RPMI7951 (cell line): Measurements from ENCODE around the gene MTG1. TPM values are rescaled to one million over a fixed set of nuclear protein-coding genes. Genes with fewer than 3 reads are reported as not detected.
A peak's percentile ranks its signal among the peaks of the same experiment; 100 is the strongest.
"Not testable (repeated sequence)": the region's sequence is repeated elsewhere in the genome, so short reads cannot be mapped to it uniquely, and the experiment has no call there.

ENCODE experiments used
- DNase-seq: peaks from one replicate; pipeline ENCODE4 v3.0.0-alpha.2; 2012; ENCODE audit warnings: low read depth
- total RNA-seq: library from RNA; depleted of rRNA; stranded (reverse); fragments of >200 nt; shearing (Covaris generic); gene quantifications from 2 replicates; pipeline ENCODE4 v1.2.3, GENCODE V29; 2014

Gene MTG1
- total RNA-seq, 1 experiment from 2014 or later = 16.5 TPM

GRCh38 chr10:133378251-133379096 lies 15.5 kb upstream of the MTG1 start:
- DNase-seq = peak; percentile 54

- DNase-seq = peak; percentile 54
Observed at GRCh38 chr10:133379152-133379800, 14.7 kb upstream of the MTG1 start, which contains the start of gene PAOX. Gene PAOX (plus strand): TSS chr10:133379262. CDS start chr10:133379317, 55 bp downstream.

- DNase-seq = no peak
Observed at GRCh38 chr10:133379801-133380666, 13.9 kb upstream of the MTG1 start.

GRCh38 chr10:133381036-133381435 lies 12.9 kb upstream of the MTG1 start:
- DNase-seq = no peak

GRCh38 chr10:133383551-133383950 lies 10.4 kb upstream of the MTG1 start:
- no peak for DNase-seq

- no peak for DNase-seq
Observed at GRCh38 chr10:133384071-133384470, 9.9 kb upstream of the MTG1 start.

- no peak for DNase-seq
Observed at GRCh38 chr10:133385214-133385613, 8.7 kb upstream of the MTG1 start.

- DNase-seq = not testable (repeated sequence)
Observed at GRCh38 chr10:133386951-133387350, 7.0 kb upstream of the MTG1 start.

GRCh38 chr10:133388236-133388972 lies 5.6 kb upstream of the MTG1 start:
- no peak for DNase-seq

- DNase-seq = no peak
Observed at GRCh38 chr10:133388973-133389818, 4.8 kb upstream of the MTG1 start.

GRCh38 chr10:133390597-133391248 lies 3.2 kb upstream of the MTG1 start:
- no peak for DNase-seq

GRCh38 chr10:133391249-133391635 lies 2.7 kb upstream of the MTG1 start:
- DNase-seq = no peak

GRCh38 chr10:133391761-133392518 lies 2.0 kb upstream of the MTG1 start:
- DNase-seq = no peak

GRCh38 chr10:133393401-133394063 lies 425 bp upstream of the MTG1 start:
- DNase-seq = no peak

GRCh38 chr10:133394801-133395221 lies 854 bp downstream of the MTG1 start:
- no peak for DNase-seq

GRCh38 chr10:133396035-133396624 lies 2.2 kb downstream of the MTG1 start:
- no peak for DNase-seq

GRCh38 chr10:133397938-133398337 lies 4.0 kb downstream of the MTG1 start:
- no peak for DNase-seq

GRCh38 chr10:133399123-133399601 lies 5.2 kb downstream of the MTG1 start:
- DNase-seq = no peak
